H1 (cell line): ENCODE results near the gene JOSD2. TPM values are rescaled to one million over a fixed set of nuclear protein-coding genes. Genes with fewer than 3 reads are reported as not detected.

Source experiments
- CTCF ChIA-PET: fragments of 300-600 bp; sonication (Branson Sonifier 250); formaldehyde crosslinking; loops from one replicate; lab custom pipeline; 2021; ENCODE audit not compliant: partially characterized antibody; lab: Charles Lee
- POLR2A ChIA-PET: fragments of 300-600 bp; sonication (Branson Sonifier 250); formaldehyde crosslinking; loops from one replicate; lab custom pipeline; 2021; ENCODE audit warnings: inconsistent platforms; ENCODE audit not compliant: partially characterized antibody; lab: Charles Lee
- DNase-seq, 2 experiments: peaks; one replicate each; pipeline versions ENCODE4 v3.0.0 to v3.0.0-alpha.2; 2010 to 2022; ENCODE audit warnings: low spot score in 2 of 2, low read depth in 1 of 2, mixed read lengths in 1 of 2
- FAIRE-seq: peaks from 2 replicates; lab custom pipeline; 2011; peaks lifted over from hg19 to GRCh38; lab: Jason Lieb, UNC
- H2AFZ ChIP-seq: 2 replicates; pipeline ENCODE4 v1.8.1; 2012; ENCODE audit warnings: low read length, inconsistent platforms
- H2AK5ac ChIP-seq: 2 replicates; pipeline ENCODE4 v1.6.1; 2013; ENCODE audit warnings: low read depth, low read length
- H2BK120ac ChIP-seq: replicated peaks from 2 replicates; pipeline ENCODE3; 2013; ENCODE audit warnings: low read depth, low read length, inconsistent platforms
- H2BK12ac ChIP-seq: 2 replicates; pipeline ENCODE4 v1.6.1; 2013; ENCODE audit warnings: low read depth, low read length
- H2BK15ac ChIP-seq: 2 replicates; pipeline ENCODE4 v1.6.1; 2013; ENCODE audit warnings: low read length
- H2BK20ac ChIP-seq: 2 replicates; pipeline ENCODE4 v1.6.1; 2013; ENCODE audit warnings: low read length
- H2BK5ac ChIP-seq: 2 replicates; pipeline ENCODE4 v1.6.1; 2013; ENCODE audit warnings: low read depth, low read length
- H3K14ac ChIP-seq: 2 replicates; pipeline ENCODE4 v1.6.1; 2013; ENCODE audit warnings: inconsistent platforms; ENCODE audit not compliant: insufficient read length
- H3K18ac ChIP-seq: 2 replicates; pipeline ENCODE4 v1.6.1; 2013; ENCODE audit warnings: low read length; ENCODE audit errors: extremely low read depth
- H3K23ac ChIP-seq: 2 replicates; pipeline ENCODE4 v1.6.1; 2013; ENCODE audit warnings: inconsistent platforms; ENCODE audit not compliant: insufficient read length
- H3K23me2 ChIP-seq: 2 replicates; pipeline ENCODE4 v1.6.1; 2013; ENCODE audit warnings: low read depth, low read length
- H3K27ac ChIP-seq: 2 replicates; pipeline ENCODE4 v1.6.1; 2011; ENCODE audit warnings: low read depth, low read length, inconsistent platforms
- H3K27me3 ChIP-seq, 4 experiments: replicated peaks in 1 of 4; 1 replicate in 1 of 4; 2 replicates in 3 of 4; pipeline versions ENCODE4 v1.6.1 to v1.8.1; 2011 to 2013; ENCODE audit warnings: low read length in 3 of 4, mild to moderate bottlenecking in 3 of 4, inconsistent platforms in 2 of 4, mixed read lengths in 2 of 4, moderate library complexity in 1 of 4; ENCODE audit not compliant: control insufficient read depth in 3 of 4, insufficient read depth in 3 of 4; ENCODE audit errors: extremely low read depth in 1 of 4
- H3K36me3 ChIP-seq, 4 experiments: 2 replicates each; pipeline versions ENCODE4 v1.6.1 to v1.8.1; 2011 to 2013; ENCODE audit warnings: mild to moderate bottlenecking in 4 of 4, low read length in 3 of 4, moderate library complexity in 2 of 4, control low read depth in 1 of 4, inconsistent platforms in 1 of 4; ENCODE audit not compliant: insufficient read depth in 4 of 4, control insufficient read depth in 2 of 4
- H3K4ac ChIP-seq: replicated peaks from 2 replicates; pipeline ENCODE3; 2013; ENCODE audit warnings: low read length, low read depth, mixed read lengths, inconsistent platforms; ENCODE audit not compliant: insufficient read length
- H3K4me1 ChIP-seq, 4 experiments: replicated peaks in 1 of 4; 1 replicate in 1 of 4; 2 replicates in 3 of 4; pipeline versions ENCODE4 v1.6.1 to v1.8.1; 2011 to 2013; ENCODE audit warnings: low read length in 3 of 4, inconsistent platforms in 2 of 4, mixed read lengths in 1 of 4; ENCODE audit not compliant: insufficient read depth in 4 of 4, control insufficient read depth in 3 of 4
- H3K4me2 ChIP-seq, 2 experiments: 2 replicates each; pipeline versions ENCODE4 v1.6.1 to v1.8.1; 2011 to 2013; ENCODE audit warnings: low read depth in 2 of 2, low read length in 2 of 2, control low read depth in 1 of 2, inconsistent platforms in 1 of 2, mild to moderate bottlenecking in 1 of 2; ENCODE audit not compliant: insufficient read depth in 1 of 2
- H3K4me3 ChIP-seq, 4 experiments: fragments of 200-600, 300-600 bp in 1 of 4; sonication (generic), shearing (Covaris generic), sonication (Bioruptor Twin) in 1 of 4; 2 replicates each; pipeline versions ENCODE4 v1.5.1 to v1.8.1; 2011 to 2016; ENCODE audit warnings: low read length in 4 of 4, low read depth in 3 of 4, control low read depth in 2 of 4, inconsistent platforms in 2 of 4, mild to moderate bottlenecking in 2 of 4, mixed read lengths in 1 of 4, moderate library complexity in 1 of 4; ENCODE audit not compliant: insufficient read depth in 2 of 4; ENCODE audit errors: extremely low read depth in 1 of 4
- H3K56ac ChIP-seq: replicated peaks from 2 replicates; pipeline ENCODE3; 2013; ENCODE audit warnings: low read depth, mild to moderate bottlenecking, mixed read lengths, low read length, inconsistent platforms; ENCODE audit not compliant: insufficient read length
- H3K79me1 ChIP-seq: 2 replicates; pipeline ENCODE4 v1.6.1; 2013; ENCODE audit warnings: low read depth, low read length, control low read depth
- H3K79me2 ChIP-seq, 2 experiments: 2 replicates each; pipeline versions ENCODE4 v1.6.1 to v1.8.1; 2012 to 2013; ENCODE audit warnings: low read length in 2 of 2, mild to moderate bottlenecking in 2 of 2, inconsistent platforms in 1 of 2; ENCODE audit not compliant: insufficient read depth in 2 of 2, control insufficient read depth in 1 of 2
- H3K9ac ChIP-seq, 4 experiments: replicated peaks in 1 of 4; 1 replicate in 1 of 4; 2 replicates in 3 of 4; pipeline versions ENCODE4 v1.6.1 to v1.8.1; 2011 to 2013; ENCODE audit warnings: low read depth in 3 of 4, low read length in 3 of 4, control low read depth in 2 of 4, mild to moderate bottlenecking in 2 of 4, moderate library complexity in 2 of 4, inconsistent platforms in 1 of 4; ENCODE audit errors: extremely low read depth in 1 of 4
- H3K9me3 ChIP-seq, 2 experiments: 2 replicates each; pipeline versions ENCODE4 v1.6.1 to v1.8.1; 2012 to 2013; ENCODE audit warnings: mild to moderate bottlenecking in 2 of 2, moderate library complexity in 2 of 2, control low read depth in 1 of 2, inconsistent platforms in 1 of 2, low read depth in 1 of 2, low read length in 1 of 2, mixed read lengths in 1 of 2; ENCODE audit not compliant: insufficient read depth in 2 of 2
- H4K20me1 ChIP-seq, 2 experiments: replicated peaks in 1 of 2; 2 replicates each; pipeline versions ENCODE3 to v1.8.1; 2011 to 2013; ENCODE audit warnings: inconsistent platforms in 2 of 2, low read length in 2 of 2, mild to moderate bottlenecking in 1 of 2; ENCODE audit not compliant: insufficient read depth in 2 of 2, control insufficient read depth in 1 of 2
- H4K5ac ChIP-seq: 2 replicates; pipeline ENCODE4 v1.6.1; 2013; ENCODE audit warnings: low read length, low read depth, mixed read lengths, inconsistent platforms; ENCODE audit not compliant: insufficient read length
- H4K8ac ChIP-seq: 2 replicates; pipeline ENCODE4 v1.8.0; 2013; ENCODE audit warnings: mild to moderate bottlenecking, moderate library complexity, low read length, inconsistent platforms; ENCODE audit not compliant: insufficient read depth; ENCODE audit errors: extremely low read depth
- H4K91ac ChIP-seq: replicated peaks from 2 replicates; pipeline ENCODE3; 2013; ENCODE audit warnings: low read length, mixed read lengths, inconsistent platforms; ENCODE audit not compliant: insufficient read length
- BRCA1 ChIP-seq: IDR thresholded peaks from 2 replicates; pipeline ENCODE4 v1.6.1; 2012; ENCODE audit warnings: low read depth, low read length, improper control_type of control experiment
- CBX5 ChIP-seq: fragments of 300-800, 300-1000 bp; sonication (generic); IDR thresholded peaks from 2 replicates; pipeline ENCODE4 v1.7.1; 2016; ENCODE audit warnings: antibody characterized with exemption, low read length, low read depth
- CEBPB ChIP-seq: IDR thresholded peaks from 2 replicates; pipeline ENCODE4 v1.6.1; 2012; ENCODE audit warnings: low read depth, low read length
- CHD1 ChIP-seq: IDR thresholded peaks from 2 replicates; pipeline ENCODE4 v1.6.1; 2012; ENCODE audit warnings: low read depth, low read length, improper control_type of control experiment
- GABPA ChIP-seq: IDR thresholded peaks from 2 replicates; pipeline ENCODE4 v1.6.1; 2011; ENCODE audit warnings: mild to moderate bottlenecking, low read length, moderate library complexity, borderline replicate concordance; ENCODE audit not compliant: insufficient read depth
- NRF1 ChIP-seq: IDR thresholded peaks from 2 replicates; pipeline ENCODE4 v1.6.1; 2011; ENCODE audit warnings: mild to moderate bottlenecking, low read depth, low read length, improper control_type of control experiment
- SIN3A ChIP-seq, 2 experiments: IDR thresholded peaks in 1 of 2; conservative IDR thresholded peaks in 1 of 2; 2 replicates each; pipeline ENCODE4 v1.6.1; 2011 to 2012; ENCODE audit warnings: low read length in 2 of 2, improper control_type of control experiment in 1 of 2, low read depth in 1 of 2, mild to moderate bottlenecking in 1 of 2
- WGBS, 2 experiments: shearing (Covaris generic) in 1 of 2; methylation state at CpG; one replicate each; pipeline versions ENCODE4 v1.1.6 to v1.1.7; 2013 to 2015; ENCODE audit warnings: low lambda C conversion rate in 2 of 2, mixed read lengths in 2 of 2, inconsistent platforms in 1 of 2, low coverage in 1 of 2, missing lambda C conversion rate in 1 of 2; ENCODE audit not compliant: insufficient replicate concordance in 2 of 2, insufficient coverage in 1 of 2, insufficient read length in 1 of 2; ENCODE audit errors: extremely low coverage in 1 of 2, missing lambda C conversion rate in 1 of 2; 5-methylcytosine and 5-hydroxymethylcytosine counted together
- polyA plus RNA-seq, 7 experiments: library from polyadenylated mRNA; depleted of rRNA in 3 of 7; stranded (reverse) in 5 of 7; unstranded in 2 of 7; fragments of >200 nt in 5 of 7; fragments of 200-250 nt in 2 of 7; gene quantifications; 1 replicate in 5 of 7; 2 replicates in 1 of 7; 4 replicates in 1 of 7; pipeline versions ENCODE4 v1.2.1 to v1.2.3, GENCODE V29; 2011 to 2013; ENCODE audit warnings: missing spikeins in 2 of 7, mixed read lengths in 2 of 7
- total RNA-seq: library from RNA; stranded (reverse); fragmentation: NEBNext Ultra II Directional; extraction: Animal tissue kit (Norgen Biotek cat#: 25700); gene quantifications from 2 replicates; pipeline ENCODE4 v1.2.1, GENCODE V29; 2021

The JOSD2 gene
- total and polyA plus RNA-seq, 2 of the 8 experiments (the other 6 are each of a cell fraction or from before 2014, with no cell fraction given) = 1.9 to 6.6 TPM

- Histone ChIP-seq H3K23me2 (no peaks in the 10 kb centered on the region), H3K9ac (no peak overlapping the region), H4K8ac (no peak overlapping the region), H3K79me1 (no peaks in the 10 kb centered on the region), H3K4me2 (no peak overlapping the region), H3K27me3 (peaks cover 0 to 10% (median 4%) of the 10 kb centered on the region in 4 experiments; a peak in 6 of 7 replicates), H3K56ac (no peak overlapping the region), H2BK12ac (no peak overlapping the region), H2AK5ac (no peak overlapping the region), H3K79me2 (no peaks in the 10 kb centered on the region), H2AFZ (no peak overlapping the region), H2BK5ac (no peak overlapping the region), H3K23ac (no peak overlapping the region), H3K18ac (no peak overlapping the region), H3K36me3 (peaks cover 0 to 19% (median 0%) of the 10 kb centered on the region in 4 experiments; a peak in 2 of 8 replicates), H3K4me3 (no peak overlapping the region), H4K5ac (no peak overlapping the region), H2BK15ac (no peak overlapping the region), H3K4ac (no peak overlapping the region), H2BK120ac (no peak overlapping the region), H3K27ac (no peak overlapping the region), H2BK20ac (no peak overlapping the region), H3K4me1 (peaks cover 0 to 3% (median 1%) of the 10 kb centered on the region in 4 experiments; a peak in 2 of 7 replicates), H3K14ac (no peak overlapping the region), H3K9me3 (no peaks in the 10 kb centered on the region; a peak in 1 of 4 replicates), H4K91ac (no peak overlapping the region), H4K20me1 (peaks cover 0 to 9% of the 10 kb centered on the region in 2 experiments)
- DNase-seq (no peak), FAIRE-seq (no peak)
- ChIA-PET CTCF (interaction anchor here (1.0 to 19.3 kb wide), 5 partner anchors 16 to 181 kb away, joined by 3 to 206 read pairs (median 7); no protein-coding TSS in a partner anchor), POLR2A (interaction anchor here (0.7 to 1.8 kb wide), 2 partner anchors 14 to 30 kb away, joined by 3 to 4 read pairs; no protein-coding TSS in a partner anchor)
- 83% methylated on average over 22 of the region's 53 CpGs; no CpG with 5 or more reads in 1 of the 2 experiments for WGBS, 2 experiments
- TF ChIP-seq SIN3A (conservative IDR thresholded peaks at IDR 0.05 in 1 of 2, IDR thresholded peaks at IDR 0.05 in 1 of 2; ENCODE audit: low read depth in 1 of 2, low read length in 2 of 2) (no peak), CHD1 (no peak), CBX5 (no peak), BRCA1 (no peak), GABPA (no peak), CEBPB (no peak), NRF1 (no peak)
Observed at GRCh38 chr19:50516964-50517703, 6.1 kb upstream of the JOSD2 start.
